ENCODE results near the gene STRA6. TPM values are rescaled to one million over a fixed set of nuclear protein-coding genes. Genes with fewer than 3 reads are reported as not detected.

The STRA6 gene
- total and polyA plus RNA-seq, 2 of the 8 experiments (the other 6 are each of a cell fraction or from before 2014, with no cell fraction given): 9.3 to 14.5 TPM

- TF ChIP-seq CHD7 (IDR thresholded peaks at IDR 0.05; ENCODE audit: insufficient replicate concordance, low read length) (no peak), JUN (IDR thresholded peaks at IDR 0.05; ENCODE audit: low read depth, low read length) (no peak), CBX8 (IDR thresholded peaks at IDR 0.05; ENCODE audit: borderline replicate concordance, low read depth, low read length) (no peak), EZH2 (IDR thresholded peaks at IDR 0.05; ENCODE audit: low read depth, low read length, severe bottlenecking) (no peak), JUND (IDR thresholded peaks at IDR 0.05; ENCODE audit: low read length) (no peak), CEBPB (IDR thresholded peaks at IDR 0.05; ENCODE audit: low read depth, low read length) (no peak)
Measured at GRCh38 chr15:74239051-74239705, 36.6 kb upstream of the STRA6 start (continued).

Measured in H1 (cell line).